ENCODE results near the gene CRHR2. TPM values are rescaled to one million over a fixed set of nuclear protein-coding genes. Genes with fewer than 3 reads are reported as not detected.
A peak's percentile ranks its signal among the peaks of the same experiment; 100 is the strongest.

CRHR2 gene
- total RNA-seq, 1 experiment from 2014 or later: not detected

DNA sequence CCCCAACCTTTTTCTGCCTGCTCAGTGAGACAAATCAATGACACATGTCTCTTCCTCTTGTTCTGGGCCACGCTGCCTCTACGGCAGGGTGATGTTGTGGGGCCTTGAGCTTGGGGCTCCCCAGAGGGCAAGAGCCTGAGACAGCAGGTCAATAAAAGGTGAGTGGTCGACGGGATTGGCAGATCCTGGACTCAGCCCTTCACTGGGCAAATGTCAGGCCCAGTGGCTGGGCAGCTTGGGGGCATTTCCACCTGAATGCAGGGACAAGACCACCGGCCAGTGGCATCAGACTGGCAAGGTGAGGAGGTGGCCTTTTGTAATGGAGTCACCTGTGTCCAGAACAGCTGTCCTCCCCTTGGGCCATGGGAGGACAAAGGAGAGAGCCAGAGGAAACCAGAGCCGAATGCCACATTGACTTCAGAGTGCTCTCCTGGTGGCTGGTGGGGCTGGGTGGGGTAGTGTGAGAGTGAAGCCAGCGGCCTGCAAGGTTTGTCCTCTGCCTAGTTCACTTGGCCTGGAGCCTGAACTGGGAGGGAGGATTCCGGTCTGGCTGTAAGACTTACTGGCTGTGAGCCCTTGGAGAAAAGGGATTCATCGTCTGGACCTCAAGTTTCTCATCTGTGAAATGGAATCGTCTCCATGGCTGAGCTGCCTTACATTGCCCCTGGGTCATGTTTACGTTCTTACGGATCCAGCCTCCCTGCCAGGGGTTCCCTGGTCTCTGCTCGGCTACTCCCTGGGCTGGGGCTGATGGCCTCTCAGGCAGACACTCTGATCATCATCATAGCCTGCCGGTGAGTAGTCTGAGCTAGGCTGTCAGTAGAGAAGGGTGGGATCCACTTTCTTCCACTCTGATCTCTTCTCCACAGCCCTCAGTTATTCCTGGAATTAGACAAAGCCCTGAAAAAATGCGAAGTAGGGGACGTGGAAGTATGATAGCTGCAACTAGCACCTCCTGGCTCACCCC, 25.4 kb upstream of the CRHR2 start:
- DNase-seq (ENCODE audit: low read depth): no peak

GRCh38 chr7:30706908-30707307, 24.7 kb upstream of the CRHR2 start:
- no peak for DNase-seq (ENCODE audit: low read depth)

GRCh38 chr7:30706316-30706715, 24.1 kb upstream of the CRHR2 start:
- no peak for DNase-seq (ENCODE audit: low read depth)

GRCh38 chr7:30705596-30705995, 23.3 kb upstream of the CRHR2 start:
- DNase-seq (ENCODE audit: low read depth): no peak

- DNase-seq (ENCODE audit: low read depth): no peak
Measured at GRCh38 chr7:30705008-30705407, 22.8 kb upstream of the CRHR2 start.

GRCh38 chr7:30703756-30704155, 21.5 kb upstream of the CRHR2 start:
- no peak for DNase-seq (ENCODE audit: low read depth)

DNA sequence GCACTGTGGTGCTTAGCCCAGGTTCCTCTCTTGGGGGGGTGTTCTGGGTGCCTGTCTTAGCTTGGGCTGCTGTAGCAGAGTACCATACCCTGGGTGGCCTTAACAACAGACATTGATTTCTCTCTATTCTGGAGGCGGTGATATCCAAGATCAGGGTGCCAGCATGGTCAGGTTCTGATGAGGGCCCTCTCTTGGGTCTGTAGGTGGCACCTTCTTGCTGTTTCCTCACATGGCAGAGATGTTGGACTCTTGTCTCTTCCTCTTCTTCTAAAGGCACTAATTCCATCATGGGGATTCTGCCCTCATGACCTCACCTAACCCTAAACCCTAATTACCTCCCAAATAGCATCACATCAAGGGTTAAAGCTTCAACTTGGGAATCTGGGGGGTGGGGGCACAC, 19.9 kb upstream of the CRHR2 start:
- DNase-seq (ENCODE audit: low read depth): no peak

GRCh38 chr7:30700941-30701340, 18.7 kb upstream of the CRHR2 start:
- DNase-seq (ENCODE audit: low read depth): no peak

- no peak for DNase-seq (ENCODE audit: low read depth)
Measured at GRCh38 chr7:30699706-30700495, 17.6 kb upstream of the CRHR2 start.

DNA sequence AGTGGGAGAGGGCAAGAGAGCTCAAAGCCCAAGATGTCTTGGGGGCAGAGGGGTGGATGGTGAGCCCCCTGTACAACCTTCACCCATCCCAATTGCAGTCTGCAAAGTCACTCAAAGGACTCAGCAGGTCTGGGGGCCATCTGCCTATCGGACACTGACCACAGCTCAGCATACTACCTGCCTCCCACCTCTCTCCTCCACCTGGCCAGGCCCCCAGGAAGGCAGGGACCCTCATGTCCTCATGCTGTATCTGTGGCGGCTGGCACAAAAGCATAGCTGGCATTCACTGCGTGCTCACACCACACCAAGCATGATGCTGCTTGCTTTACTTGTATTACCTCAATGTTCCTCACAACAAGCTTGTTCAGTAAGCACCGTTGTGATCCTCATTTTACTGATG, 16.2 kb upstream of the CRHR2 start:
- no peak for DNase-seq (ENCODE audit: low read depth)

GRCh38 chr7:30697719-30698460, 15.6 kb upstream of the CRHR2 start:
- no peak for DNase-seq (ENCODE audit: low read depth)

- no peak for DNase-seq (ENCODE audit: low read depth)
Measured at GRCh38 chr7:30694774-30695721, 12.8 kb upstream of the CRHR2 start.

DNA sequence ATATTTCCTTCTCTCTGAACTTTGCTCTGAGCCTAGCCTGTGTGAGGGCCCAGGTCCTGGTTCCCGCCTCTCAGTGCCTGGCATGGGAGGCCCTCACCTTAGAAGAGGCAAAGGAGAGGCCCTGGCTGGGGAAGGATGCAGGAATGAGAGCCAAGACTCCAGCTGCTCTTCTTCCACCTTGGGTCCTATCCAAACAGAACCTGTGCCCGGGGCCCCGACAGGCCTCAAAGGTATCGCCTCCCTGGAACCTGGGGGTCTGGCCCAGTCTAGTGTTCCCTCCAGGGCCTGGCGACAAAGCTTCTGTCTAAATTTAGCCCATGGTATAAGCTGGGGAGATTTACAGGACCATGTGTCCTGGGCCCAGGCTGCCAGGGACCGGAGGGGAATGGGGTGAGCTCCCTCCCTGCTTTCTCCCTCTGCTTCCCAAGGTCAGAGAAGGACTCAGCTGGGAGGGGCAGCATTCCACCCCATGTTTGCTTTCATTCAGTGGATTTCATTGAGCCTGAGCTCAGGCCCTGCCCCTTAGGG, 12.0 kb upstream of the CRHR2 start:
- DNase-seq (ENCODE audit: low read depth): no peak

- no peak for DNase-seq (ENCODE audit: low read depth)
Measured at GRCh38 chr7:30692882-30693281, 10.6 kb upstream of the CRHR2 start.

GRCh38 chr7:30692438-30692837, 10.2 kb upstream of the CRHR2 start:
- no peak for DNase-seq (ENCODE audit: low read depth)

DNA sequence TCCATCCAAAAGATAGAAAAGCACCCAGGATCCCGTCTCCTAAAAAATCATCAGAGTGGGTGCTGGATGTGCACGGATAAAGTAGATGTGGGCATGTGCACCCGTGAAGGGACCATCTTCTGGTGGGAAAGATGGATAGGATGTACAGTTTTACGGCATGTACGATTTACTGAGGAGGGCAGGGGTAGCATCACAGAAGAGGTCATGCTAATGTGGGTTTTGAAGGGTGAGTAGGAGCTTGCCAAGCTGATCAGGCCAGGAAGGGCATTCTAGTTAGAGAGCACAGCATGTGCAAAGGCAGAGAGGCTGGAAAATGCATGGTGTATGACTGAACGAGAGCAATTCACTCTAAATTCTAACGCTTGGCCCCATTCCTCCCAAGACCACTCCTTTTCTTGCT, 7.8 kb upstream of the CRHR2 start:
- no peak for DNase-seq (ENCODE audit: low read depth)

- peak; percentile 18 for DNase-seq (ENCODE audit: low read depth)
Measured at GRCh38 chr7:30688718-30689221, 6.5 kb upstream of the CRHR2 start.

- no peak for DNase-seq (ENCODE audit: low read depth)
Measured at GRCh38 chr7:30687604-30688003, 5.3 kb upstream of the CRHR2 start.

GRCh38 chr7:30684351-30684750, 2.1 kb upstream of the CRHR2 start:
- no peak for DNase-seq (ENCODE audit: low read depth)

DNA sequence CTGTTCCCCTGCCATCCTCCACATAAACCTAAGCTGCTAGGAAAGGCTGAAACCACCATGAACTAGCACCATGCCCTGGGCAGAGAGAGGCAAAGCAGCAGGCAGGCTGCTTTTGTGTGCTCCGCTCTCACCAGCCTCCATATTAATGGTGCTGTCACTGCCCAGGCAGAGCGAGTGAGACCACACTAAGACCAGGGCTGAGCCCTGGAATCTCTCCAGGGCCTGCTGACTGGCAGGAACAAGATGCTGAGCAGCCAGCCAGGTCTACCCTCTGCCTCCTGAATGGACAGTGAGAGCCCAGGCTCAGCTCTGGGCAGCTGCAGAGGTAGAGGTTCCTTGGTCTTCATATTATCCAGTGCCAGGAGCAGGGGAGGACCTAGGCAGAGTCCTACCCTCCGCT, 1.6 kb upstream of the CRHR2 start:
- DNase-seq (ENCODE audit: low read depth): no peak
